Stomach (tissue), 4 donors: ENCODE measurements around the gene CAPN9.

ENCODE experiments used
- CTCF ChIP-seq, 7 experiments: fragments of 450-650 bp in 4 of 7; fragments of 200-600 bp in 3 of 7; sonication (generic) in 3 of 7; IDR thresholded peaks; one replicate each; pipeline ENCODE4 v1.5.1; 2016 to 2019; ENCODE audit warnings: antibody characterized with exemption in 7 of 7, control low read depth in 2 of 7, mild to moderate bottlenecking in 1 of 7
- EP300 ChIP-seq: sonication (generic); formaldehyde crosslinking; IDR thresholded peaks from one replicate; pipeline ENCODE4 v1.6.1; 2017; ENCODE audit warnings: antibody characterized with exemption
- POLR2A ChIP-seq, 4 donors: fragments of 450-650 bp; IDR thresholded peaks; one replicate each; pipeline ENCODE4 v1.6.1; 2016; ENCODE audit warnings: antibody characterized with exemption in 4 of 4, control low read depth in 2 of 4, mild to moderate bottlenecking in 1 of 4, moderate library complexity in 1 of 4
- POLR2AphosphoS5 ChIP-seq, 3 donors: sonication (generic); formaldehyde crosslinking; IDR thresholded peaks; one replicate each; pipeline ENCODE4 v1.6.1; 2016; ENCODE audit warnings: antibody characterized with exemption in 3 of 3

GRCh38 chr1:230788561-230789275 lies 41.5 kb downstream of the CAPN9 start:
- TF ChIP-seq CTCF (IDR thresholded peaks at IDR 0.05), result no peak
- no peak for TF ChIP-seq POLR2A (IDR thresholded peaks at IDR 0.05)
- no peak for TF ChIP-seq EP300
- no peak for TF ChIP-seq POLR2AphosphoS5 (IDR thresholded peaks at IDR 0.05)
